ENCODE data around the gene C8G.

C8G gene

GRCh38 chr9:136945333-136946227 lies 537 bp downstream of the C8G start:
- no peak for DNase-seq (ENCODE audit: low read depth)
- H3K4me3 ChIP-seq (ENCODE audit: low read depth, low read length) = no peak overlapping the region
- in situ Hi-C loops (cut with HindIII; ENCODE audit: low sequenced_read_pairs) = no loop called here
- no peak for TF ChIP-seq CTCF (IDR thresholded peaks at IDR 0.05; ENCODE audit: low read depth, low read length, missing control alignments)

- no peak for DNase-seq (ENCODE audit: low read depth)
- H3K4me3 ChIP-seq (ENCODE audit: low read depth, low read length) = no peak overlapping the region
- TF ChIP-seq CTCF (IDR thresholded peaks at IDR 0.05; ENCODE audit: low read depth, low read length, missing control alignments) = no peak
- in situ Hi-C loops (cut with HindIII; ENCODE audit: low sequenced_read_pairs) = no loop called here
These were observed 1.4 kb downstream of the C8G start for GRCh38 chr9:136946228-136947027.

- DNase-seq (ENCODE audit: low read depth) = no peak
- in situ Hi-C loops (cut with HindIII; ENCODE audit: low sequenced_read_pairs) = no loop called here
These were observed 2.2 kb downstream of the C8G start for GRCh38 chr9:136947028-136947891.

GRCh38 chr9:136947955-136948510 lies 3.0 kb downstream of the C8G start:
- DNase-seq (ENCODE audit: low read depth) = no peak

More at GRCh38 chr9:136947028-136947891, 2.2 kb downstream of the C8G start:
- no peak for TF ChIP-seq CTCF (IDR thresholded peaks at IDR 0.05; ENCODE audit: low read depth, low read length, missing control alignments)
- no peak overlapping the region for H3K4me3 ChIP-seq (ENCODE audit: low read depth, low read length)

GRCh38 chr9:136949239-136949816 lies 4.3 kb downstream of the C8G start:
- H3K4me3 ChIP-seq (ENCODE audit: low read depth, low read length) = peak overlapping the region; percentile 46
- no peak for DNase-seq (ENCODE audit: low read depth)
- no peak for TF ChIP-seq CTCF (IDR thresholded peaks at IDR 0.05; ENCODE audit: low read depth, low read length, missing control alignments)
- in situ Hi-C loops (cut with HindIII; ENCODE audit: low sequenced_read_pairs) = no loop called here

More at GRCh38 chr9:136947955-136948510, 3.0 kb downstream of the C8G start:
- TF ChIP-seq CTCF (IDR thresholded peaks at IDR 0.05; ENCODE audit: low read depth, low read length, missing control alignments) = peak; percentile 54
- in situ Hi-C loops (cut with HindIII; ENCODE audit: low sequenced_read_pairs) = no loop called here
- no peak overlapping the region for H3K4me3 ChIP-seq (ENCODE audit: low read depth, low read length)
